K562 (cell line): ENCODE results near the gene RAB13. TPM values are rescaled to one million over a fixed set of nuclear protein-coding genes. Genes with fewer than 3 reads are reported as not detected.

Source experiments
- ATF2 ChIP-seq: sonication (generic); formaldehyde crosslinking; IDR thresholded peaks from 2 replicates; pipeline ENCODE4 v1.8.1; 2022; ENCODE audit warnings: missing genetic modification reagents
- CBX8 ChIP-seq: fragments of 200-600 bp; sonication (generic); IDR thresholded peaks from 2 replicates; pipeline ENCODE4 v1.6.1; 2012; ENCODE audit warnings: borderline replicate concordance, mixed run types, low read depth, mild to moderate bottlenecking, moderate library complexity, mixed read lengths, low read length, control low read depth, inconsistent platforms; ENCODE audit not compliant: poor library complexity, severe bottlenecking; ENCODE audit errors: extremely low read depth
- CTBP1 ChIP-seq: fragments of 450-650 bp; IDR thresholded peaks from 2 replicates; pipeline ENCODE4 v1.6.1; 2016; ENCODE audit warnings: borderline replicate concordance
- CUX1 ChIP-seq: fragments of 200-800 bp; sonication (Bioruptor generic); IDR thresholded peaks from 2 replicates; pipeline ENCODE4 v1.6.1; 2016; ENCODE audit warnings: missing genetic modification characterization, missing compliant biosample characterization
- FOS ChIP-seq: IDR thresholded peaks from 3 replicates; pipeline ENCODE4 v1.6.1; 2011; ENCODE audit not compliant: insufficient read length; ENCODE audit errors: extremely low read depth
- GTF2F1 ChIP-seq: IDR thresholded peaks from 2 replicates; pipeline ENCODE4 v1.6.1; 2011; ENCODE audit warnings: low read depth, low read length, improper control_type of control experiment
- HES1 ChIP-seq: fragments of 450-650 bp; IDR thresholded peaks from 2 replicates; pipeline ENCODE4 v1.6.1; 2016; ENCODE audit warnings: low read depth, mild to moderate bottlenecking, moderate library complexity
- ILK ChIP-seq: fragments of 450-650 bp; IDR thresholded peaks from 2 replicates; pipeline ENCODE4 v1.6.1; 2016; ENCODE audit warnings: missing genetic modification characterization, low read depth, mild to moderate bottlenecking, missing compliant biosample characterization, moderate library complexity, borderline replicate concordance
- KLF13 ChIP-seq: fragments of 450-650 bp; IDR thresholded peaks from 2 replicates; pipeline ENCODE4 v1.6.1; 2016; ENCODE audit warnings: missing genetic modification characterization, low read depth, mild to moderate bottlenecking, missing compliant biosample characterization, moderate library complexity, borderline replicate concordance
- MYBL2 ChIP-seq, 2 experiments: fragments of 450-650 bp in 1 of 2; sonication (generic) in 1 of 2; formaldehyde crosslinking in 1 of 2; IDR thresholded peaks; 2 replicates each; pipeline versions ENCODE4 v1.6.1 to v1.8.1; 2017 to 2022; ENCODE audit warnings: borderline replicate concordance in 1 of 2, inconsistent platforms in 1 of 2, low read depth in 1 of 2, mild to moderate bottlenecking in 1 of 2, missing genetic modification reagents in 1 of 2, moderate library complexity in 1 of 2
- NR3C1 ChIP-seq: sonication (generic); formaldehyde crosslinking; IDR thresholded peaks from 2 replicates; pipeline ENCODE4 v1.8.1; 2022; ENCODE audit warnings: missing genetic modification reagents
- TFE3 ChIP-seq: fragments of 450-650 bp; formaldehyde crosslinking; IDR thresholded peaks from 2 replicates; pipeline ENCODE4 v1.4.0; 2020; ENCODE audit warnings: mild to moderate bottlenecking, mixed read lengths
- TRIM24 ChIP-seq, 2 experiments: fragments of 450-650 bp; IDR thresholded peaks; 2 replicates each; pipeline ENCODE4 v1.6.1; 2016
- ZC3H8 ChIP-seq: fragments of 450-650 bp; IDR thresholded peaks from 2 replicates; pipeline ENCODE4 v1.6.1; 2017
- polyA plus RNA-seq, 8 experiments: library from polyadenylated mRNA; depleted of rRNA in 4 of 8; stranded (reverse) in 5 of 8; unstranded in 3 of 8; fragments of >200 nt; fragmentation: Nextera tagmentation in 2 of 8; fragmentation: Illumina TruSeq in 1 of 8; extraction: Ambion mirVana in 2 of 8; extraction: Trizol in 1 of 8; gene quantifications; 2 replicates each; pipeline versions ENCODE4 v1.2.1 to v1.2.3, GENCODE V29; 2011 to 2014; ENCODE audit warnings: inconsistent platforms in 1 of 8, missing spikeins in 1 of 8
- total RNA-seq, 7 experiments: library from RNA; depleted of rRNA in 6 of 7; stranded (reverse); fragments of >200 nt in 6 of 7; fragmentation: Illumina TruSeq in 2 of 7; extraction: Trizol in 2 of 7; gene quantifications; 2 replicates each; pipeline versions ENCODE4 v1.2.1 to v1.2.3, GENCODE V29; 2011 to 2021; ENCODE audit warnings: low replicate concordance in 1 of 7

The RAB13 gene
- total and polyA plus RNA-seq, 9 of the 15 experiments (the other 6 are each of a cell fraction or from before 2014, with no cell fraction given): 22.3 to 100 (median 39.8) TPM

- TF ChIP-seq ATF2 (CRISPR knock-in tag): no peak
- no peak for TF ChIP-seq ZC3H8
- no peak for TF ChIP-seq HES1
- TF ChIP-seq GTF2F1: no peak
- no peak for TF ChIP-seq TRIM24 (IDR thresholded peaks at IDR 0.05)
- no peak for TF ChIP-seq TFE3 (CRISPR knock-in tag)
- no peak for TF ChIP-seq FOS
- TF ChIP-seq NR3C1 (CRISPR knock-in tag): no peak
- TF ChIP-seq MYBL2 (IDR thresholded peaks at IDR 0.05; ENCODE audit: low read depth): no peak
- TF ChIP-seq MYBL2 (CRISPR knock-in tag; IDR thresholded peaks at IDR 0.05; ENCODE audit: borderline replicate concordance): no peak
- no peak for TF ChIP-seq ILK (tag)
- TF ChIP-seq CBX8: no peak
- TF ChIP-seq CUX1 (CRISPR knock-in tag): no peak
- peak; percentile 11; the same call in 1 of the 2 replicates for TF ChIP-seq CTBP1
- TF ChIP-seq KLF13: no peak
Observed at GRCh38 chr1:153945795-153946621, 40.1 kb downstream of the RAB13 start (continued).
